A549 (cell line): Measurements from ENCODE around the gene KBTBD13.

Experiments used
- CTCF ChIP-seq: fragments of >200 bp; sonication (Bioruptor Twin); formaldehyde crosslinking; IDR thresholded peaks from 3 replicates; pipeline ENCODE4 v1.5.1; 2016
- MAX ChIP-seq: IDR thresholded peaks from 2 replicates; pipeline ENCODE4 v1.6.1; 2012

GRCh38 chr15:65027593-65027992, 49.0 kb upstream of the KBTBD13 start:
- no peak for TF ChIP-seq CTCF
- TF ChIP-seq MAX = no peak
